K562 (cell line): ENCODE data around the gene RPL22. TPM values are rescaled to one million over a fixed set of nuclear protein-coding genes. Genes with fewer than 3 reads are reported as not detected.

Experiments used
- ATAC-seq: fragments of 200-7000 bp; cut with Tn5 transposase; 3 replicates; pipeline ENCODE4 v1.9.1; 2020; ENCODE audit warnings: moderate library complexity
- BruUV-seq: library from RNA; stranded (reverse); fragments of 400-500 nt; replicated peaks from 2 replicates; lab custom pipeline; 2021; lab: Mats Ljungman, UMichigan
- CTCF ChIA-PET: fragments of 300-600 bp; formaldehyde crosslinking; extraction: SDS; loops from one replicate; lab custom pipeline; 2021; ENCODE audit warnings: low intra/inter-chr PET ratio; lab: Yijun Ruan, JAX
- POLR2A ChIA-PET: fragments of 300-600, 350-650 bp; sonication (Branson Sonifier 250); formaldehyde crosslinking; extraction: SDS; loops from one replicate; lab custom pipeline; 2021; ENCODE audit warnings: antibody characterized with exemption, inconsistent platforms; lab: Yijun Ruan, JAX
- DNase-seq, 4 experiments: peaks; one replicate each; pipeline versions ENCODE4 v3.0.0 to v3.0.0-alpha.2; 2011 to 2018; ENCODE audit warnings: low spot score in 3 of 4, mixed read lengths in 3 of 4; ENCODE audit errors: extremely low read depth in 1 of 4
- FAIRE-seq: peaks from 2 replicates; lab custom pipeline; 2011; peaks lifted over from hg19 to GRCh38; lab: Jason Lieb, UNC
- H2AFZ ChIP-seq: 2 replicates; pipeline ENCODE4 v1.6.0; 2011; ENCODE audit warnings: low read depth, low read length, control low read depth, inconsistent platforms
- H3K27ac ChIP-seq: fragments of 200-600 bp; 3 replicates; pipeline ENCODE4 v1.8.0; 2011; ENCODE audit warnings: low read depth, mild to moderate bottlenecking, control low read depth, inconsistent platforms, low read length, moderate library complexity, mixed read lengths; ENCODE audit errors: extremely low read depth
- H3K27me3 ChIP-seq, 2 experiments: fragments of 300-600 bp in 1 of 2; 2 replicates in 1 of 2; 3 replicates in 1 of 2; pipeline versions ENCODE4 v1.6.0 to v1.8.0; 2011; ENCODE audit warnings: inconsistent platforms in 2 of 2, low read length in 2 of 2, mild to moderate bottlenecking in 1 of 2, mixed read lengths in 1 of 2, moderate library complexity in 1 of 2; ENCODE audit not compliant: control insufficient read depth in 2 of 2, insufficient read depth in 2 of 2
- H3K36me3 ChIP-seq: fragments of 300-600 bp; 3 replicates; pipeline ENCODE4 v1.8.0; 2011; ENCODE audit warnings: mild to moderate bottlenecking, low read length, inconsistent platforms; ENCODE audit not compliant: control insufficient read depth, insufficient read depth
- H3K4me1 ChIP-seq, 2 experiments: fragments of 200-600 bp in 1 of 2; replicated peaks in 1 of 2; 2 replicates in 1 of 2; 3 replicates in 1 of 2; pipeline versions ENCODE4 v1.5.1 to v1.8.0; 2011; ENCODE audit warnings: inconsistent platforms in 2 of 2, low read length in 2 of 2, mild to moderate bottlenecking in 1 of 2, mixed read lengths in 1 of 2, moderate library complexity in 1 of 2; ENCODE audit not compliant: control insufficient read depth in 2 of 2, insufficient read depth in 2 of 2
- H3K4me2 ChIP-seq: 2 replicates; pipeline ENCODE4 v1.6.1; 2011; ENCODE audit warnings: low read length, control low read depth, inconsistent platforms, mixed read lengths; ENCODE audit not compliant: insufficient read depth
- H3K4me3 ChIP-seq: fragments of 200-600 bp; sonication (generic), shearing (Covaris generic); 2 replicates; pipeline ENCODE4 v1.5.1; 2016; ENCODE audit warnings: control low read depth, inconsistent platforms
- H3K79me2 ChIP-seq: fragments of 200-600 bp; 3 replicates; pipeline ENCODE4 v1.8.0; 2011; ENCODE audit warnings: low read length, inconsistent platforms; ENCODE audit not compliant: control insufficient read depth, insufficient read depth
- H3K9ac ChIP-seq, 2 experiments: 2 replicates each; pipeline versions ENCODE4 v1.6.0 to v1.6.1; 2011; ENCODE audit warnings: low read depth in 2 of 2, low read length in 2 of 2, control low read depth in 1 of 2, inconsistent platforms in 1 of 2, mild to moderate bottlenecking in 1 of 2, mixed read lengths in 1 of 2; ENCODE audit not compliant: insufficient read depth in 1 of 2
- H3K9me1 ChIP-seq: one replicate; pipeline ENCODE4 v1.6.0; 2011; ENCODE audit warnings: inconsistent platforms, mild to moderate bottlenecking, low read length, moderate library complexity; ENCODE audit not compliant: control insufficient read depth, insufficient read depth
- H3K9me3 ChIP-seq: replicated peaks from 2 replicates; pipeline ENCODE4 v1.5.1; 2011; ENCODE audit warnings: low read depth, low read length, inconsistent platforms; ENCODE audit not compliant: control insufficient read depth, insufficient read depth
- H4K20me1 ChIP-seq: replicated peaks from 2 replicates; pipeline ENCODE4 v1.6.1; 2011; ENCODE audit warnings: low read length, inconsistent platforms, mixed read lengths; ENCODE audit not compliant: control insufficient read depth, insufficient read depth
- CSDE1 ChIP-seq, 2 experiments: fragments of 450-650 bp; IDR thresholded peaks; 2 replicates each; pipeline ENCODE4 v1.6.1; 2016; ENCODE audit warnings: mild to moderate bottlenecking in 1 of 2
- ESRRB ChIP-seq: fragments of 250-450 bp; sonication (Bioruptor Pico); IDR thresholded peaks from 2 replicates; pipeline ENCODE4 v1.5.0; 2020; ENCODE audit warnings: mild to moderate bottlenecking, moderate library complexity, borderline replicate concordance
- PTRF ChIP-seq: fragments of 450-650 bp; IDR thresholded peaks from 2 replicates; pipeline ENCODE4 v1.6.1; 2016; ENCODE audit warnings: mild to moderate bottlenecking, missing genetic modification characterization, missing compliant biosample characterization
- SMAD3 ChIP-seq: fragments of 450-650 bp; formaldehyde crosslinking; conservative IDR thresholded peaks from 2 replicates; pipeline ENCODE4 v1.4.0; 2020; ENCODE audit warnings: mild to moderate bottlenecking
- SRSF3 ChIP-seq: fragments of 200-400 bp; formaldehyde crosslinking; IDR thresholded peaks from 2 replicates; pipeline ENCODE4 v1.6.1; 2016; ENCODE audit warnings: mild to moderate bottlenecking, low read length, moderate library complexity; ENCODE audit not compliant: insufficient read depth
- ZNF282 ChIP-seq: sonication (generic); formaldehyde crosslinking; IDR thresholded peaks from 2 replicates; pipeline ENCODE4 v1.8.1; 2023; ENCODE audit warnings: missing genetic modification reagents
- ZNF592 ChIP-seq: fragments of 450-650 bp; IDR thresholded peaks from 2 replicates; pipeline ENCODE4 v1.6.1; 2017; ENCODE audit warnings: antibody characterized with exemption, mild to moderate bottlenecking
- WGBS: fragments of 100-300 bp; shearing (Covaris generic); methylation state at CpG from one replicate; pipeline ENCODE4 v1.1.6; 2016; ENCODE audit warnings: low coverage, mixed read lengths; ENCODE audit not compliant: insufficient coverage; ENCODE audit errors: missing lambda C conversion rate; 5-methylcytosine and 5-hydroxymethylcytosine counted together
- in situ Hi-C: fragments of 300-500 bp; cut with MboI; formaldehyde crosslinking; loops from 4 replicates; pipeline ENCODE4 v1.15.0; 2018; ENCODE audit warnings: inconsistent platforms, mixed read lengths
- intact Hi-C: fragments of 100-400 bp; cut with micrococcal nuclease; formaldehyde crosslinking; loops from 2 replicates; pipeline ENCODE4 v1.14.2; 2022
- polyA plus RNA-seq, 8 experiments: library from polyadenylated mRNA; depleted of rRNA in 4 of 8; stranded (reverse) in 5 of 8; unstranded in 3 of 8; fragments of >200 nt; fragmentation: Nextera tagmentation in 2 of 8; fragmentation: Illumina TruSeq in 1 of 8; extraction: Ambion mirVana in 2 of 8; extraction: Trizol in 1 of 8; gene quantifications; 2 replicates each; pipeline versions ENCODE4 v1.2.1 to v1.2.3, GENCODE V29; 2011 to 2014; ENCODE audit warnings: inconsistent platforms in 1 of 8, missing spikeins in 1 of 8
- total RNA-seq, 7 experiments: library from RNA; depleted of rRNA in 6 of 7; stranded (reverse); fragments of >200 nt in 6 of 7; fragmentation: Illumina TruSeq in 2 of 7; extraction: Trizol in 2 of 7; gene quantifications; 2 replicates each; pipeline versions ENCODE4 v1.2.1 to v1.2.3, GENCODE V29; 2011 to 2021; ENCODE audit warnings: low replicate concordance in 1 of 7

RPL22 gene
- total and polyA plus RNA-seq, 9 of the 15 experiments (the other 6 are each of a cell fraction or from before 2014, with no cell fraction given), result 467 to 1,165 (median 607) TPM

GRCh38 chr1:6207921-6208320 is 8.5 kb upstream of the RPL22 start:
- Histone ChIP-seq H3K4me3 (peak overlapping the region; percentile 41), H2AFZ (peak overlapping the region; percentile 86; the same call in 1 of the 2 replicates), H3K79me2 (peaks cover 56% of the 10 kb centered on the region), H3K9ac (peak overlapping the region; percentile 68 to 95), H4K20me1 (no peaks in the 10 kb centered on the region), H3K27me3 (no peaks in the 10 kb centered on the region)
- 58% methylated on average over 10 of the region's 10 CpGs for WGBS
- intact Hi-C loops, result no loop called here
- DNase-seq, result peak in 1 of 4 experiments; percentile 51
- CTCF ChIA-PET, result interaction anchor here (0.7 kb wide), 1 partner anchor 14 kb away, joined by 3 read pairs; no protein-coding TSS in a partner anchor
- no peak for TF ChIP-seq SRSF3
- TF ChIP-seq SMAD3, result no peak
- no peak for TF ChIP-seq CSDE1 (IDR thresholded peaks at IDR 0.05)
- no peak for TF ChIP-seq ESRRB (CRISPR knock-in tag)
- TF ChIP-seq ZNF282 (CRISPR knock-in tag), result no peak
- TF ChIP-seq ZNF592, result no peak
- no peak for TF ChIP-seq PTRF (tag)
- TF ChIP-seq, all 486 proteins: peak for 0
- in situ Hi-C loops, result no loop called here
- POLR2A ChIA-PET, result interaction anchor here (0.7 to 1.7 kb wide), 4 partner anchors 13 to 32 kb away, joined by 3 to 7 read pairs (median 4); no protein-coding TSS in a partner anchor
- Histone ChIP-seq H3K4me1 (peaks cover 14 to 84% of the 10 kb centered on the region in 2 experiments; a peak in 4 of 5 replicates), H3K9me3 (no peaks in the 10 kb centered on the region), H3K27ac (peak overlapping the region; percentile 75; the same call in 2 of the 3 replicates), H3K9me1 (peaks cover 4% of the 10 kb centered on the region), H3K36me3 (peaks cover 44% of the 10 kb centered on the region; the same call in 2 of the 3 replicates), H3K4me2 (peak overlapping the region; percentile 71)
- no peak for ATAC-seq
- peak; percentile 42 for FAIRE-seq
- BruUV-seq, result TSS peak; percentile 42
